Uterus (tissue), 4 donors: ENCODE data around the gene ZBTB46. TPM values are rescaled to one million over a fixed set of nuclear protein-coding genes. Genes with fewer than 3 reads are reported as not detected.
A peak's percentile ranks its signal among the peaks of the same experiment; 100 is the strongest.

ENCODE experiments used
- DNase-seq, 2 donors: peaks; one replicate each; pipeline ENCODE4 v3.0.0-alpha.2; 2019 to 2020
- H3K27ac ChIP-seq, 2 donors: fragments of 200-600 bp; sonication (generic); 1 replicate in 1 of 2; 2 replicates in 1 of 2; pipeline ENCODE4 v1.5.1; 2016 to 2018
- H3K27me3 ChIP-seq, 2 donors: fragments of 200-600 bp; sonication (generic); one replicate each; pipeline ENCODE4 v1.5.1; 2018 to 2019; ENCODE audit warnings: control low read depth in 1 of 2
- H3K36me3 ChIP-seq, 2 donors: fragments of 200-600 bp; sonication (generic); one replicate each; pipeline ENCODE4 v1.5.1; 2019; ENCODE audit warnings: control low read depth in 1 of 2
- H3K4me1 ChIP-seq, 2 donors: fragments of 200-600 bp; sonication (generic); one replicate each; pipeline ENCODE4 v1.5.1; 2018 to 2019; ENCODE audit warnings: control low read depth in 1 of 2
- H3K4me3 ChIP-seq, 2 donors: fragments of 200-600 bp; sonication (generic); 1 replicate in 1 of 2; 2 replicates in 1 of 2; pipeline ENCODE4 v1.5.1; 2018 to 2019; ENCODE audit warnings: mild to moderate bottlenecking in 1 of 2
- H3K9me3 ChIP-seq, 2 donors: fragments of 200-600 bp; sonication (generic); one replicate each; pipeline ENCODE4 v1.5.1; 2019; ENCODE audit warnings: control low read depth in 1 of 2
- POLR2A ChIP-seq, 2 donors: fragments of 450-650 bp; IDR thresholded peaks; one replicate each; pipeline ENCODE4 v1.6.1; 2016; ENCODE audit warnings: antibody characterized with exemption in 2 of 2, mild to moderate bottlenecking in 1 of 2, moderate library complexity in 1 of 2
- intact Hi-C: fragments of 100-400 bp; cut with DNase I; formaldehyde crosslinking; loops from one replicate; pipeline ENCODE4 v1.15.1; 2023; ENCODE audit warnings: low total_unique reads
- total RNA-seq, 4 donors: library from RNA; depleted of rRNA in 3 of 4; stranded (reverse); fragments of >200 nt in 3 of 4; gene quantifications; one replicate each; pipeline versions ENCODE4 v1.1.0 to v1.2.4, GENCODE V29; 2014 to 2023
- TF ChIP-seq, protein P1 (sequence below), 4 experiments: fragments of 200-600 bp in 2 of 4; fragments of 450-650 bp in 2 of 4; sonication (generic) in 2 of 4; IDR thresholded peaks; one replicate each; pipeline ENCODE4 v1.5.1; 2016 to 2019; ENCODE audit warnings: antibody characterized with exemption in 4 of 4, mild to moderate bottlenecking in 2 of 4, moderate library complexity in 1 of 4
- donor health status: DM: yes; HTN: yes; CAD: no.

ZBTB46 gene
- total RNA-seq, 4 donors from 2014 or later, result 5.0 to 62.8 (median 38.8) TPM

DNA sequence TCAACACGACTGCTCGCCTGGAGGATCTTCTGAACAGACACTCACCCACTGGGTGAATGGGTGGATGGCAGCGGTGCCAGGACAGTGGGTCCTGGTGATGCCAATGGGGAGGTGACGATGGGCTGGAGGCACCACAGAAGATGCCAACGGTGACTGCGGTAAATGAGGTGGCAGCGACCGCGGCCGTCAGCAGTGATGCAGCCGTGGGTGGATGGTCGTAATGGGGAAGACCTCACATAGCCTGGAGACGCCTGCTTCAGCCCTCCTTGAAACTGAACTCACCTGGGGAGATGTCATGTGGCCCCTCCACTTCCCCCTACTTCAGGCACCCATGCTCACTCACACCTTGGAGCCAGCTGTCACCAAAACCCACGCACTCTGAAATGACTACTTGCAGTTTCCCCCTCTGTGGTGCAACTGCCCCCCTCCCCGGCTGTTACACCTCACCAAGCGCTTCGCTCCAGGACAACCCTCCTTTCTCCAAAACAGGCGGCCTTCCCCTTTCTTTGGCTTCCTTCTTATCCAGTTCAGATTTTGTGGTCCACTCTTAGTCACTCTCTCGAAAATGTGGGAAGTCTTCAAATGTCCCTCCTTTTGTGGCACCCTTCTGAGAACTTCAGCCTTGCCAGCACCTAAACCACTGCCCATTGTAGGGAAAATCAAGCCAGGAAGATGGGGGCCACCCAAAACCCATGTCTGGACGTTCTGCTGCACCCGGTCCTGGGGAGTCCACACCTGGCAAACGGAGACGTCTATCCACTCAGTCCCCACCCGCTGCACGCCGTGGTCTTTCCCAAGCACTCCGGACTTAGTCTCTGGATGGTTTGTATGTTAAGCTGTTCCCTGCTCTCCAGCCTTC is 19.9 kb upstream of the ZBTB46 start:
- DNase-seq, result no peak
- Histone ChIP-seq H3K4me3 (no peak overlapping the region), H3K36me3 (no peaks in the 10 kb centered on the region), H3K27ac (no peak overlapping the region), H3K27me3 (no peaks in the 10 kb centered on the region), H3K4me1 (peaks cover 6 to 27% of the 10 kb centered on the region in 2 donors), H3K9me3 (no peaks in the 10 kb centered on the region)
- TF ChIP-seq, protein P1, sequence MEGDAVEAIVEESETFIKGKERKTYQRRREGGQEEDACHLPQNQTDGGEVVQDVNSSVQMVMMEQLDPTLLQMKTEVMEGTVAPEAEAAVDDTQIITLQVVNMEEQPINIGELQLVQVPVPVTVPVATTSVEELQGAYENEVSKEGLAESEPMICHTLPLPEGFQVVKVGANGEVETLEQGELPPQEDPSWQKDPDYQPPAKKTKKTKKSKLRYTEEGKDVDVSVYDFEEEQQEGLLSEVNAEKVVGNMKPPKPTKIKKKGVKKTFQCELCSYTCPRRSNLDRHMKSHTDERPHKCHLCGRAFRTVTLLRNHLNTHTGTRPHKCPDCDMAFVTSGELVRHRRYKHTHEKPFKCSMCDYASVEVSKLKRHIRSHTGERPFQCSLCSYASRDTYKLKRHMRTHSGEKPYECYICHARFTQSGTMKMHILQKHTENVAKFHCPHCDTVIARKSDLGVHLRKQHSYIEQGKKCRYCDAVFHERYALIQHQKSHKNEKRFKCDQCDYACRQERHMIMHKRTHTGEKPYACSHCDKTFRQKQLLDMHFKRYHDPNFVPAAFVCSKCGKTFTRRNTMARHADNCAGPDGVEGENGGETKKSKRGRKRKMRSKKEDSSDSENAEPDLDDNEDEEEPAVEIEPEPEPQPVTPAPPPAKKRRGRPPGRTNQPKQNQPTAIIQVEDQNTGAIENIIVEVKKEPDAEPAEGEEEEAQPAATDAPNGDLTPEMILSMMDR (IDR thresholded peaks at IDR 0.05), result no peak
- TF ChIP-seq POLR2A (IDR thresholded peaks at IDR 0.05), result no peak
- intact Hi-C loops, result no loop called here

DNA sequence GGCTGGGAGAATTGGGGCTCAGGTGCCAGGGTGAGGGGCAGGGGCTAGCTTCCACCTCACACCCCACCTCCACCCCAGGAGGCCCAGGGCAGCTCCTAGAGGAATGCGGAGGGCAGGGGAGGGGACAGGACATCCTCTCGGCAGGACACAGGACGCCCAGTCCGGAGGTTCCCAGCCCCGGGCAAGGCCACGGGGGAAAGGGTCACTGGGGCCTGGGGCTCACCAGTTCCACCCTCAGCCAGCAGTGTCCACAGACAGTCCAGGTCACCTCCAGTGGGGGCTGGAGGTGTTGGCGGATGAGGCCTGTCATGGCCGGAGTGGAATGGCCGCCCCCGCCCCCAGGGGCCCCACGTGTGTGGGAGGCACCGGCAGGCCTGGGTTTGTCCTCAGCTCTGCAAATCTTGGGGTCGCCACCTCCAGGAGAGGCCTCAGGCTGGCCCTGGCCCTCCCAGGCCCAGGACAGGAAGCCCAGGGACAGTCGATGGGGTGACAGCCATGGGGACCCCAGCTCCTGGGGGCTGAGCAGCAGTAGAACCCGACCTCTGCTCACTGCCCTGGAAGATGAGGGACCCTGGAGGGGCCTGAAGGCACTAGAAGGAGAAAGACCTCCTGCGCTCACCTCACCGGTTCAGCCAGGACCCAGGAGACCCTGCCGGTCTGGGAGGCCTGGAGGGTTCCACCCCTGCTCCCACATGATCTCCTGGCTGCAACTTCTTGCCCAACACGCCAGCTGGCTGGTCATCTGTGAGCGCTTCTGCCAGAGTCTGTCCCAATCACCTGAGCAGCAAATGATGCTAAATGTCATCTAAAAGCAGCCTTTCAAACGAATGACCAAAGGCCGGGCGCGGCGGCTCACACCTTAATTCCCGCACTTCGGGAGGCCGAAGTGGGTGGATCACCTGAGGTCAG is 17.2 kb upstream of the ZBTB46 start:
- H3K36me3 ChIP-seq, result no peaks in the 10 kb centered on the region
- no peak overlapping the region for H3K4me3 ChIP-seq
- TF ChIP-seq POLR2A (IDR thresholded peaks at IDR 0.05), result no peak
- TF ChIP-seq, protein P1 (IDR thresholded peaks at IDR 0.05), result no peak
- DNase-seq, result peak in 1 of 2 donors; percentile 28
- H3K9me3 ChIP-seq, result no peaks in the 10 kb centered on the region
- intact Hi-C loops, result no loop called here
- H3K27ac ChIP-seq, result peak overlapping the region; percentile 74 to 83
- H3K4me1 ChIP-seq, result peaks cover 6 to 7% of the 10 kb centered on the region in 2 donors
- H3K27me3 ChIP-seq, result no peaks in the 10 kb centered on the region

DNA sequence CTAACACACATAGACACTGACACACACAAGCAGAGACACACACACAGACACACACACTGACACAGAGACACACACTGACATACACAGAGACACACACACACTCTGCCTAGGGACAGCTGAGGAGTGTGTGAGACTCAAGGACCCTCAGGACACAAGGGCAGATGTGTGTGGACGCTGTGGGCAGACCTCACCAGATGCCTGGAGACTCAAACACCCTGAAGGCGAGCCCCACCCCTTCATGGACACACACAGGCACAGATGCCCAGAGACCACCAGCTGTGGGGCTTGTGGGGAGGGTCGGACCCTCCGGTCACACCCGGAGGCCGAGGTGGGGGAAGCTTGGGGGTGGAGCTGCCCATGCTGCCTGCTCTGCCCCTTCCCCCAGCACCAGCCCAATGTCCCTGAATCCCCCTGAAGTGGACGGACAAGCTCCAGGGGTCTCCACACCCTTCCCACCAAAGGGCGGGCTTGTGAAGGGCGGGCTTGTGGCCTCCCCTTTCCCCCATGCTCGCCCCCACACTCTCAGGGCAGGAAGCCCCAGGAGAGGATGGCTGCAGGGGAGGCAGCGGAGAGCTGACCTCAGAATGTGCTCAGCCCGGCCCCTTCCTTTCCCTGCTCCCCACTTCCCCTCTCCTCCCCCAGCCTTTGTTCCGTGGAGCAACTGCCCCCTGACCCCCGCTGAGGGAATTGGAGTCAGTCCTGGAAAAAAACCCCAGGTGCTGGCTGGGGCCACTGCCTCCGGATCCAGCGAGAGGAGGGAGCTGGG is 16.4 kb upstream of the ZBTB46 start:
- Histone ChIP-seq H3K27me3 (no peaks in the 10 kb centered on the region), H3K4me3 (no peak overlapping the region), H3K4me1 (peaks cover 6 to 7% of the 10 kb centered on the region in 2 donors), H3K27ac (peak overlapping the region; percentile 74 to 83), H3K36me3 (no peaks in the 10 kb centered on the region), H3K9me3 (no peaks in the 10 kb centered on the region)
- intact Hi-C loops, result no loop called here
- peak in 1 of 2 donors; percentile 74 for DNase-seq
- TF ChIP-seq POLR2A (IDR thresholded peaks at IDR 0.05), result no peak
- TF ChIP-seq, protein P1 (IDR thresholded peaks at IDR 0.05), result no peak

DNA sequence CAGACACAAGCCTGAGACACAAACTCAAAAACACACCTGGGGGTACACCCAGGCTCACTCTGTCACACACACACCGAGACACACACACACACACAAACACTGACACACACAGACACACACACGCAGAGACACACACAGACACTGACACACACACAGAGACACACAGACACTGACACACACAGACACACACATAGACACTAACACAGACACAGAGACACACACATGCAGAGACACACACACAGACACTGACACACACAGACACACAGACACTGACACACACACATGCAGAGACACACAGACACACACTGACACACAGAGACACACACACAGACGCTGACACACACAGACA is 15.8 kb upstream of the ZBTB46 start:
- no peaks in the 10 kb centered on the region for H3K36me3 ChIP-seq
- TF ChIP-seq POLR2A (IDR thresholded peaks at IDR 0.05), result no peak
- TF ChIP-seq, protein P1 (IDR thresholded peaks at IDR 0.05), result no peak
- no peak for DNase-seq
- no peaks in the 10 kb centered on the region for H3K27me3 ChIP-seq
- H3K4me1 ChIP-seq, result peaks cover 6 to 7% of the 10 kb centered on the region in 2 donors
- no peak overlapping the region for H3K4me3 ChIP-seq
- intact Hi-C loops, result no loop called here
- peak overlapping the region; percentile 74 to 83 for H3K27ac ChIP-seq
- no peaks in the 10 kb centered on the region for H3K9me3 ChIP-seq
